Measurements from ENCODE around the gene AMOT. TPM values are rescaled to one million over a fixed set of nuclear protein-coding genes. Genes with fewer than 3 reads are reported as not detected.

AMOT gene
- total RNA-seq, 1 donor from 2014 or later, result 3.9 TPM

- Histone ChIP-seq H3K36me3 (no peaks in the 10 kb centered on the region), H3K4me1 (no peaks in the 10 kb centered on the region), H3K27me3 (no peaks in the 10 kb centered on the region), H3K9me3 (no peaks in the 10 kb centered on the region), H3K27ac (no peak overlapping the region), H3K4me3 (no peak overlapping the region)
- no peak for DNase-seq (ENCODE audit: low spot score in 2 of 2)
- TF ChIP-seq CTCF (IDR thresholded peaks at IDR 0.05), result no peak
- intact Hi-C loops (cut with DNase I), result no loop called here
These were observed 102.1 kb downstream of the AMOT start for GRCh38 chrX:112738347-112739033.

GRCh38 chrX:112736310-112736709, 104.3 kb downstream of the AMOT start:
- Histone ChIP-seq H3K27me3 (no peaks in the 10 kb centered on the region), H3K4me3 (no peak overlapping the region), H3K9me3 (no peaks in the 10 kb centered on the region), H3K36me3 (no peaks in the 10 kb centered on the region), H3K4me1 (no peaks in the 10 kb centered on the region), H3K27ac (no peak overlapping the region)
- intact Hi-C loops (cut with DNase I), result no loop called here
- no peak for DNase-seq (ENCODE audit: low spot score in 2 of 2)
- no peak for TF ChIP-seq CTCF (IDR thresholded peaks at IDR 0.05)

- Histone ChIP-seq H3K9me3 (no peaks in the 10 kb centered on the region), H3K4me3 (no peak overlapping the region), H3K27ac (no peak overlapping the region), H3K27me3 (no peaks in the 10 kb centered on the region), H3K4me1 (no peaks in the 10 kb centered on the region), H3K36me3 (no peaks in the 10 kb centered on the region)
- no peak for TF ChIP-seq CTCF (IDR thresholded peaks at IDR 0.05)
- no peak for DNase-seq (ENCODE audit: low spot score in 2 of 2)
- intact Hi-C loops (cut with DNase I), result no loop called here
These were observed 105.5 kb downstream of the AMOT start for GRCh38 chrX:112735147-112735546.

GRCh38 chrX:112734290-112734689, 106.3 kb downstream of the AMOT start:
- no peaks in the 10 kb centered on the region for H3K27me3 ChIP-seq
- no peak for DNase-seq (ENCODE audit: low spot score in 2 of 2)
- no peaks in the 10 kb centered on the region for H3K4me1 ChIP-seq
- H3K27ac ChIP-seq, result no peak overlapping the region
- peak overlapping the region in 1 of 2 donors; percentile 17 for H3K4me3 ChIP-seq
- H3K36me3 ChIP-seq, result no peaks in the 10 kb centered on the region
- TF ChIP-seq CTCF (IDR thresholded peaks at IDR 0.05), result no peak
- intact Hi-C loops (cut with DNase I), result no loop called here
- H3K9me3 ChIP-seq, result no peaks in the 10 kb centered on the region

GRCh38 chrX:112731793-112732192, 108.8 kb downstream of the AMOT start:
- TF ChIP-seq CTCF (IDR thresholded peaks at IDR 0.05), result peak in 1 of 3 experiments; percentile 8
- intact Hi-C loops (cut with DNase I), result no loop called here
- Histone ChIP-seq H3K36me3 (no peaks in the 10 kb centered on the region), H3K27me3 (no peaks in the 10 kb centered on the region), H3K9me3 (no peaks in the 10 kb centered on the region), H3K4me1 (no peaks in the 10 kb centered on the region), H3K27ac (no peak overlapping the region), H3K4me3 (no peak overlapping the region)
- no peak for DNase-seq (ENCODE audit: low spot score in 2 of 2)

Other genes with a start within 250 kb of the AMOT start
- gene LHFPL1, start 160.9 kb downstream of the AMOT start, total RNA-seq, result not detected

Measured in ascending aorta (tissue), 2 donors.